GM23338 (cell line): ENCODE data around the gene NHEJ1. TPM values are rescaled to one million over a fixed set of nuclear protein-coding genes. Genes with fewer than 3 reads are reported as not detected.

ENCODE experiments used
- ATAC-seq: fragments of 200-7000 bp; cut with Tn5 transposase; 3 replicates; pipeline ENCODE4 v1.9.1; 2020
- DNase-seq: peaks from one replicate; pipeline ENCODE4 v3.0.0-alpha.2; 2015; ENCODE audit warnings: low spot score
- H2AFZ ChIP-seq: fragments of 200-600 bp; sonication (generic); 2 replicates; pipeline ENCODE4 v1.8.0; 2016; ENCODE audit warnings: antibody characterized with exemption, mild to moderate bottlenecking, moderate library complexity
- H3F3A ChIP-seq: fragments of 200-600 bp; sonication (generic); replicated peaks from 2 replicates; pipeline ENCODE4 v1.8.0; 2017; ENCODE audit warnings: antibody characterized with exemption, mixed run types, low read depth
- H3K27ac ChIP-seq: fragments of 200-600 bp; sonication (generic); 2 replicates; pipeline ENCODE4 v1.6.1; 2016; ENCODE audit warnings: low read depth
- H3K27me3 ChIP-seq: fragments of 200-600 bp; sonication (generic); 2 replicates; pipeline ENCODE4 v1.8.0; 2016; ENCODE audit warnings: mild to moderate bottlenecking, mixed run types, moderate library complexity; ENCODE audit not compliant: insufficient read depth
- H3K36me3 ChIP-seq: fragments of 200-600 bp; sonication (generic); 2 replicates; pipeline ENCODE4 v1.8.0; 2016; ENCODE audit warnings: mild to moderate bottlenecking; ENCODE audit not compliant: insufficient read depth
- H3K4me1 ChIP-seq: fragments of 200-600 bp; sonication (generic); 2 replicates; pipeline ENCODE4 v1.8.0; 2016; ENCODE audit warnings: mild to moderate bottlenecking, moderate library complexity; ENCODE audit not compliant: insufficient read depth
- H3K4me2 ChIP-seq: fragments of 200-600 bp; sonication (generic); 2 replicates; pipeline ENCODE4 v1.7.1; 2017; ENCODE audit warnings: mixed run types
- H3K4me3 ChIP-seq: fragments of 200-600 bp; sonication (generic); 2 replicates; pipeline ENCODE4 v1.6.1; 2016; ENCODE audit warnings: mixed run types
- H3K79me2 ChIP-seq: fragments of 200-600 bp; sonication (generic); replicated peaks from 2 replicates; pipeline ENCODE4 v1.8.0; 2017; ENCODE audit warnings: mild to moderate bottlenecking; ENCODE audit not compliant: insufficient read depth
- H3K9me2 ChIP-seq: fragments of 200-600 bp; sonication (generic); 2 replicates; pipeline ENCODE4 v1.8.0; 2017; ENCODE audit not compliant: insufficient read depth
- H4K20me1 ChIP-seq: fragments of 200-600 bp; sonication (generic); replicated peaks from 2 replicates; pipeline ENCODE4 v1.8.0; 2017; ENCODE audit warnings: mild to moderate bottlenecking; ENCODE audit not compliant: insufficient read depth
- H3K27ac Mint-ChIP-seq: 2 replicates; pipeline ENCODE4 v1.8.0; 2020; ENCODE audit warnings: inconsistent platforms, mild to moderate bottlenecking, moderate library complexity, mixed read lengths
- H3K27me3 Mint-ChIP-seq: 3 replicates; pipeline ENCODE4 v1.8.0; 2022; ENCODE audit warnings: low read depth, mild to moderate bottlenecking, moderate library complexity, mixed read lengths, inconsistent platforms; ENCODE audit not compliant: insufficient read depth, poor library complexity
- H3K36me3 Mint-ChIP-seq: 3 replicates; pipeline ENCODE4 v1.8.0; 2021; ENCODE audit warnings: low read depth, mild to moderate bottlenecking, inconsistent platforms, moderate library complexity, mixed read lengths
- H3K4me1 Mint-ChIP-seq: 3 replicates; pipeline ENCODE4 v1.8.0; 2020; ENCODE audit warnings: mild to moderate bottlenecking, inconsistent platforms, mixed read lengths
- H3K4me3 Mint-ChIP-seq: 3 replicates; pipeline ENCODE4 v1.8.0; 2021; ENCODE audit warnings: moderate library complexity, mild to moderate bottlenecking, inconsistent platforms, mixed read lengths
- H3K9me3 Mint-ChIP-seq: 3 replicates; pipeline ENCODE4 v1.8.0; 2020; ENCODE audit warnings: moderate library complexity, mild to moderate bottlenecking, inconsistent platforms, mixed read lengths
- CREB1 ChIP-seq: fragments of 250-450 bp; sonication (Bioruptor Pico); IDR thresholded peaks from 2 replicates; pipeline ENCODE4 v1.5.0; 2020; ENCODE audit warnings: low read depth, mild to moderate bottlenecking, moderate library complexity
- EZH2 ChIP-seq: fragments of 200-600 bp; sonication (generic); IDR thresholded peaks from one replicate; pipeline ENCODE4 v1.8.0; 2017; ENCODE audit warnings: antibody characterized with exemption, mild to moderate bottlenecking, low read depth; ENCODE audit not compliant: unreplicated experiment
- EZH2phosphoT487 ChIP-seq: fragments of 200-600 bp; sonication (generic); IDR thresholded peaks from one replicate; pipeline ENCODE4 v1.8.1; 2018; ENCODE audit warnings: antibody characterized with exemption; ENCODE audit not compliant: unreplicated experiment
- ZNF114 ChIP-seq: fragments of 250-450 bp; sonication (Bioruptor Pico); IDR thresholded peaks from 2 replicates; pipeline ENCODE4 v1.5.0; 2020; ENCODE audit warnings: mild to moderate bottlenecking, moderate library complexity
- polyA plus RNA-seq: library from polyadenylated mRNA; unstranded; fragments of >200 nt; fragmentation: Nextera tagmentation; extraction: Ambion mirVana; gene quantifications from 2 replicates; pipeline ENCODE4 v1.2.1, GENCODE V29; 2016
- total RNA-seq: library from RNA; depleted of rRNA; stranded (reverse); fragments of >200 nt; shearing (Covaris generic); gene quantifications from 2 replicates; pipeline ENCODE4 v1.2.3, GENCODE V29; 2014
- TF ChIP-seq, protein P1 (sequence below), 2 experiments: fragments of 200-600 bp in 1 of 2; sonication (generic) in 1 of 2; conservative IDR thresholded peaks; 2 replicates each; pipeline versions ENCODE4 v1.5.1 to v1.6.1; 2016 to 2017; ENCODE audit warnings: antibody characterized with exemption in 2 of 2, low read depth in 2 of 2, mild to moderate bottlenecking in 2 of 2, moderate library complexity in 1 of 2
- TF ChIP-seq, protein P2 (sequence below): fragments of 250-450 bp; sonication (Bioruptor Pico); IDR thresholded peaks from 2 replicates; pipeline ENCODE4 v1.5.0; 2020; ENCODE audit warnings: mild to moderate bottlenecking, moderate library complexity

Gene NHEJ1
- total and polyA plus RNA-seq, 2 experiments from 2014 or later: 19.6 to 30.6 TPM

DNA sequence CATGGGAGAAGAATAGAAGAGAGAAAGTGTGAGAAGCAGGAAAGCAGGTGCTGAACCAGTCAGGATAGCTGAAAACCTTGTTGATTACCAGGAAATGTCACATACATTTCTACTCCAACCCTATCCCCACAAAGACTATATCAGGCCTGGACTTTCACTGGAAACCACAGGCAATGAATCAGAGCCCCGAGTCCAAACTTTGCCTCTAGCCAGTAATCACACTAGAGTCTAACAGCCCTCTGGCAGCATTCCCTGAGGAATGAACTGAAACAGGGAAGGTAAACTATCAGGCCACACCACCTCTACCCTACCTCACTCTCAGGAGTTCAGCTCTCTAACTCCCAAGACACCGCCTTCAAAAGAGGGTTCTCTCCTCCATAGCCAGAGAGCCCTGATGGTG is 81.2 kb downstream of the NHEJ1 start:
- Histone ChIP-seq H3K79me2 (no peaks in the 10 kb centered on the region), H3K4me3 (no peak overlapping the region), H3K4me2 (no peak overlapping the region), H4K20me1 (peaks cover 5% of the 10 kb centered on the region; the same call in 1 of the 2 replicates), H3K27ac (no peak overlapping the region), H3K27me3 (no peaks in the 10 kb centered on the region), H2AFZ (no peak overlapping the region), H3K9me2 (no peaks in the 10 kb centered on the region), H3K36me3 (no peaks in the 10 kb centered on the region), H3K4me1 (no peaks in the 10 kb centered on the region; the same call in 1 of the 2 replicates), H3F3A (no peaks in the 10 kb centered on the region)
- DNase-seq (no peak), ATAC-seq (no peak)
- H3K36me3 Mint-ChIP-seq: no peaks in the 10 kb centered on the region
- H3K9me3 Mint-ChIP-seq: no peaks in the 10 kb centered on the region
- no peak overlapping the region for H3K27ac Mint-ChIP-seq
- TF ChIP-seq EZH2 (no peak), EZH2phosphoT487 (no peak), ZNF114 (CRISPR knock-in tag) (no peak), CREB1 (CRISPR knock-in tag) (no peak)
- TF ChIP-seq, protein P1, sequence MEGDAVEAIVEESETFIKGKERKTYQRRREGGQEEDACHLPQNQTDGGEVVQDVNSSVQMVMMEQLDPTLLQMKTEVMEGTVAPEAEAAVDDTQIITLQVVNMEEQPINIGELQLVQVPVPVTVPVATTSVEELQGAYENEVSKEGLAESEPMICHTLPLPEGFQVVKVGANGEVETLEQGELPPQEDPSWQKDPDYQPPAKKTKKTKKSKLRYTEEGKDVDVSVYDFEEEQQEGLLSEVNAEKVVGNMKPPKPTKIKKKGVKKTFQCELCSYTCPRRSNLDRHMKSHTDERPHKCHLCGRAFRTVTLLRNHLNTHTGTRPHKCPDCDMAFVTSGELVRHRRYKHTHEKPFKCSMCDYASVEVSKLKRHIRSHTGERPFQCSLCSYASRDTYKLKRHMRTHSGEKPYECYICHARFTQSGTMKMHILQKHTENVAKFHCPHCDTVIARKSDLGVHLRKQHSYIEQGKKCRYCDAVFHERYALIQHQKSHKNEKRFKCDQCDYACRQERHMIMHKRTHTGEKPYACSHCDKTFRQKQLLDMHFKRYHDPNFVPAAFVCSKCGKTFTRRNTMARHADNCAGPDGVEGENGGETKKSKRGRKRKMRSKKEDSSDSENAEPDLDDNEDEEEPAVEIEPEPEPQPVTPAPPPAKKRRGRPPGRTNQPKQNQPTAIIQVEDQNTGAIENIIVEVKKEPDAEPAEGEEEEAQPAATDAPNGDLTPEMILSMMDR (conservative IDR thresholded peaks at IDR 0.05; ENCODE audit: low read depth in 2 of 2): no peak
- TF ChIP-seq, protein P2, sequence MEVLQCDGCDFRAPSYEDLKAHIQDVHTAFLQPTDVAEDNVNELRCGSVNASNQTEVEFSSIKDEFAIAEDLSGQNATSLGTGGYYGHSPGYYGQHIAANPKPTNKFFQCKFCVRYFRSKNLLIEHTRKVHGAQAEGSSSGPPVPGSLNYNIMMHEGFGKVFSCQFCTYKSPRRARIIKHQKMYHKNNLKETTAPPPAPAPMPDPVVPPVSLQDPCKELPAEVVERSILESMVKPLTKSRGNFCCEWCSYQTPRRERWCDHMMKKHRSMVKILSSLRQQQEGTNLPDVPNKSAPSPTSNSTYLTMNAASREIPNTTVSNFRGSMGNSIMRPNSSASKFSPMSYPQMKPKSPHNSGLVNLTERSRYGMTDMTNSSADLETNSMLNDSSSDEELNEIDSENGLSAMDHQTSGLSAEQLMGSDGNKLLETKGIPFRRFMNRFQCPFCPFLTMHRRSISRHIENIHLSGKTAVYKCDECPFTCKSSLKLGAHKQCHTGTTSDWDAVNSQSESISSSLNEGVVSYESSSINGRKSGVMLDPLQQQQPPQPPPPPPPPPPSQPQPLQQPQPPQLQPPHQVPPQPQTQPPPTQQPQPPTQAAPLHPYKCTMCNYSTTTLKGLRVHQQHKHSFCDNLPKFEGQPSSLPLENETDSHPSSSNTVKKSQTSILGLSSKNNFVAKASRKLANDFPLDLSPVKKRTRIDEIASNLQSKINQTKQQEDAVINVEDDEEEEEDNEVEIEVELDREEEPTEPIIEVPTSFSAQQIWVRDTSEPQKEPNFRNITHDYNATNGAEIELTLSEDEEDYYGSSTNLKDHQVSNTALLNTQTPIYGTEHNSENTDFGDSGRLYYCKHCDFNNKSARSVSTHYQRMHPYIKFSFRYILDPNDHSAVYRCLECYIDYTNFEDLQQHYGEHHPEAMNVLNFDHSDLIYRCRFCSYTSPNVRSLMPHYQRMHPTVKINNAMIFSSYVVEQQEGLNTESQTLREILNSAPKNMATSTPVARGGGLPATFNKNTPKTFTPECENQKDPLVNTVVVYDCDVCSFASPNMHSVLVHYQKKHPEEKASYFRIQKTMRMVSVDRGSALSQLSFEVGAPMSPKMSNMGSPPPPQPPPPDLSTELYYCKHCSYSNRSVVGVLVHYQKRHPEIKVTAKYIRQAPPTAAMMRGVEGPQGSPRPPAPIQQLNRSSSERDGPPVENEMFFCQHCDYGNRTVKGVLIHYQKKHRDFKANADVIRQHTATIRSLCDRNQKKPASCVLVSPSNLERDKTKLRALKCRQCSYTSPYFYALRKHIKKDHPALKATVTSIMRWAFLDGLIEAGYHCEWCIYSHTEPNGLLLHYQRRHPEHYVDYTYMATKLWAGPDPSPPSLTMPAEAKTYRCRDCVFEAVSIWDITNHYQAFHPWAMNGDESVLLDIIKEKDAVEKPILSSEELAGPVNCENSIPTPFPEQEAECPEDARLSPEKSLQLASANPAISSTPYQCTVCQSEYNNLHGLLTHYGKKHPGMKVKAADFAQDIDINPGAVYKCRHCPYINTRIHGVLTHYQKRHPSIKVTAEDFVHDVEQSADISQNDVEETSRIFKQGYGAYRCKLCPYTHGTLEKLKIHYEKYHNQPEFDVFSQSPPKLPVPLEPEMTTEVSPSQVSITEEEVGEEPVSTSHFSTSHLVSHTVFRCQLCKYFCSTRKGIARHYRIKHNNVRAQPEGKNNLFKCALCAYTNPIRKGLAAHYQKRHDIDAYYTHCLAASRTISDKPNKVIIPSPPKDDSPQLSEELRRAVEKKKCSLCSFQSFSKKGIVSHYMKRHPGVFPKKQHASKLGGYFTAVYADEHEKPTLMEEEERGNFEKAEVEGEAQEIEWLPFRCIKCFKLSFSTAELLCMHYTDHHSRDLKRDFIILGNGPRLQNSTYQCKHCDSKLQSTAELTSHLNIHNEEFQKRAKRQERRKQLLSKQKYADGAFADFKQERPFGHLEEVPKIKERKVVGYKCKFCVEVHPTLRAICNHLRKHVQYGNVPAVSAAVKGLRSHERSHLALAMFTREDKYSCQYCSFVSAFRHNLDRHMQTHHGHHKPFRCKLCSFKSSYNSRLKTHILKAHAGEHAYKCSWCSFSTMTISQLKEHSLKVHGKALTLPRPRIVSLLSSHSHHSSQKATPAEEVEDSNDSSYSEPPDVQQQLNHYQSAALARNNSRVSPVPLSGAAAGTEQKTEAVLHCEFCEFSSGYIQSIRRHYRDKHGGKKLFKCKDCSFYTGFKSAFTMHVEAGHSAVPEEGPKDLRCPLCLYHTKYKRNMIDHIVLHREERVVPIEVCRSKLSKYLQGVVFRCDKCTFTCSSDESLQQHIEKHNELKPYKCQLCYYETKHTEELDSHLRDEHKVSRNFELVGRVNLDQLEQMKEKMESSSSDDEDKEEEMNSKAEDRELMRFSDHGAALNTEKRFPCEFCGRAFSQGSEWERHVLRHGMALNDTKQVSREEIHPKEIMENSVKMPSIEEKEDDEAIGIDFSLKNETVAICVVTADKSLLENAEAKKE (CRISPR knock-in tag): no peak
- peaks cover 3% of the 10 kb centered on the region; the same call in 1 of the 3 replicates for H3K4me1 Mint-ChIP-seq
- no peak overlapping the region for H3K4me3 Mint-ChIP-seq
- peaks cover 2% of the 10 kb centered on the region for H3K27me3 Mint-ChIP-seq
